ENCODE results near the gene RXFP4. TPM values are rescaled to one million over a fixed set of nuclear protein-coding genes. Genes with fewer than 3 reads are reported as not detected.
A peak's percentile ranks its signal among the peaks of the same experiment; 100 is the strongest.

Gene RXFP4
- total and polyA plus RNA-seq, 2 of the 13 experiments (the other 11 are each of a cell fraction or from before 2014, with no cell fraction given), result 0.38 to 1.4 TPM

- TF ChIP-seq PATZ1 (CRISPR knock-in tag; IDR thresholded peaks at IDR 0.05) (peak; percentile 18; the same call in 1 of the 2 replicates), SOX6 (IDR thresholded peaks at IDR 0.05) (no peak), SOX6 (CRISPR knock-in tag; IDR thresholded peaks at IDR 0.05) (peak; percentile 63), GATAD2A (CRISPR knock-in tag; IDR thresholded peaks at IDR 0.05) (peak; percentile 54; the same call in 1 of the 2 replicates), SMC3 (IDR thresholded peaks at IDR 0.05; ENCODE audit: low read length) (0 out of 2 replicates have a peak, but pooled peaks have one; percentile 21), CEBPB (IDR thresholded peaks at IDR 0.05; ENCODE audit: borderline replicate concordance, low read depth, low read length) (peak; percentile 74; the same call in 1 of the 2 replicates), CTCF (CRISPR knock-in tag; IDR thresholded peaks at IDR 0.05) (peak; percentile 57), POLR2G (IDR thresholded peaks at IDR 0.05; ENCODE audit: low read depth, low read length) (no peak), GABPB1 (CRISPR knock-in tag; IDR thresholded peaks at IDR 0.05) (peak; percentile 63), PAF1 (CRISPR knock-in tag; IDR thresholded peaks at IDR 0.05) (no peak), ZNF770 (CRISPR knock-in tag; IDR thresholded peaks at IDR 0.05) (peak; percentile 97), CEBPG (CRISPR knock-in tag; IDR thresholded peaks at IDR 0.05) (peak; percentile 66), ZNF18 (CRISPR knock-in tag; IDR thresholded peaks at IDR 0.05; ENCODE audit: insufficient replicate concordance) (no peak), THAP11 (CRISPR knock-in tag; IDR thresholded peaks at IDR 0.05) (peak; percentile 50; the same call in 1 of the 2 replicates), SOX13 (IDR thresholded peaks at IDR 0.05) (no peak), SOX13 (CRISPR knock-in tag; conservative IDR thresholded peaks at IDR 0.05 in 1 of 2, IDR thresholded peaks at IDR 0.05 in 1 of 2) (0 out of 4 replicates have a peak, but pooled peaks of 1 of the 2 experiments have one; percentile 3), EP300 (IDR thresholded peaks at IDR 0.05; ENCODE audit: low read depth in 2 of 2, low read length in 2 of 2) (peak in 1 of 2 experiments; percentile 41; a peak in 1 of 4 replicates), EP300 (CRISPR knock-in tag; IDR thresholded peaks at IDR 0.05; ENCODE audit: borderline replicate concordance) (peak; percentile 62; the same call in 1 of the 2 replicates)
- TF ChIP-seq, protein P1, sequence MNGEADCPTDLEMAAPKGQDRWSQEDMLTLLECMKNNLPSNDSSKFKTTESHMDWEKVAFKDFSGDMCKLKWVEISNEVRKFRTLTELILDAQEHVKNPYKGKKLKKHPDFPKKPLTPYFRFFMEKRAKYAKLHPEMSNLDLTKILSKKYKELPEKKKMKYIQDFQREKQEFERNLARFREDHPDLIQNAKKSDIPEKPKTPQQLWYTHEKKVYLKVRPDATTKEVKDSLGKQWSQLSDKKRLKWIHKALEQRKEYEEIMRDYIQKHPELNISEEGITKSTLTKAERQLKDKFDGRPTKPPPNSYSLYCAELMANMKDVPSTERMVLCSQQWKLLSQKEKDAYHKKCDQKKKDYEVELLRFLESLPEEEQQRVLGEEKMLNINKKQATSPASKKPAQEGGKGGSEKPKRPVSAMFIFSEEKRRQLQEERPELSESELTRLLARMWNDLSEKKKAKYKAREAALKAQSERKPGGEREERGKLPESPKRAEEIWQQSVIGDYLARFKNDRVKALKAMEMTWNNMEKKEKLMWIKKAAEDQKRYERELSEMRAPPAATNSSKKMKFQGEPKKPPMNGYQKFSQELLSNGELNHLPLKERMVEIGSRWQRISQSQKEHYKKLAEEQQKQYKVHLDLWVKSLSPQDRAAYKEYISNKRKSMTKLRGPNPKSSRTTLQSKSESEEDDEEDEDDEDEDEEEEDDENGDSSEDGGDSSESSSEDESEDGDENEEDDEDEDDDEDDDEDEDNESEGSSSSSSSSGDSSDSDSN (CRISPR knock-in tag; IDR thresholded peaks at IDR 0.05), result peak; percentile 24; the same call in 1 of the 2 replicates
These were observed 42.0 kb downstream of the RXFP4 start (continued) for GRCh38 chr1:155983191-155984024.

Measured in HepG2 (cell line).